RPMI7951 (cell line): ENCODE measurements around the gene SPATA1. TPM values are rescaled to one million over a fixed set of nuclear protein-coding genes. Genes with fewer than 3 reads are reported as not detected.
"Not testable (repeated sequence)": the region's sequence is repeated elsewhere in the genome, so short reads cannot be mapped to it uniquely, and the experiment has no call there.

Experiments
- DNase-seq: peaks from one replicate; pipeline ENCODE4 v3.0.0-alpha.2; 2012; ENCODE audit warnings: low read depth
- total RNA-seq: library from RNA; depleted of rRNA; stranded (reverse); fragments of >200 nt; shearing (Covaris generic); gene quantifications from 2 replicates; pipeline ENCODE4 v1.2.3, GENCODE V29; 2014; rRNA removed

The SPATA1 gene, protein sequence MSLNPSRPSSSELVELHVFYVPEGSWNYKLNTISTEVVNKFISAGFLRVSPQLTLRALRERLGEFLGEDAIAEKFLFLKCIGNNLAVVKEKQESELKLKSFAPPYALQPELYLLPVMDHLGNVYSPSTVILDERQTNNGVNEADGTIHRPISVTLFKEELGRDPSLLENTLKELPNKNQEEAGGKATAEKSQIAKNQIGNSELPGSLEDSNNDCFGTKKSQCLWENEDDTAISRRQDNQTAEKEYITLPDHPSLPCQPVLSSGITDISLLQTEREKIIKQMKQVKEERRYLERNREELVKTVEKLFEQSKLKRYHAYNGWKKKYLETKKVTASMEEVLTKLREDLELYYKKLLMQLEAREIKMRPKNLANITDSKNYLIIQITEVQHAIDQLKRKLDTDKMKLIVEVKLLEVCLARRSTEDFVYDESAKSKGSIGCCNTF
- 2.6 TPM in 1 of 2 replicates, not detected in the other for total RNA-seq

DNA sequence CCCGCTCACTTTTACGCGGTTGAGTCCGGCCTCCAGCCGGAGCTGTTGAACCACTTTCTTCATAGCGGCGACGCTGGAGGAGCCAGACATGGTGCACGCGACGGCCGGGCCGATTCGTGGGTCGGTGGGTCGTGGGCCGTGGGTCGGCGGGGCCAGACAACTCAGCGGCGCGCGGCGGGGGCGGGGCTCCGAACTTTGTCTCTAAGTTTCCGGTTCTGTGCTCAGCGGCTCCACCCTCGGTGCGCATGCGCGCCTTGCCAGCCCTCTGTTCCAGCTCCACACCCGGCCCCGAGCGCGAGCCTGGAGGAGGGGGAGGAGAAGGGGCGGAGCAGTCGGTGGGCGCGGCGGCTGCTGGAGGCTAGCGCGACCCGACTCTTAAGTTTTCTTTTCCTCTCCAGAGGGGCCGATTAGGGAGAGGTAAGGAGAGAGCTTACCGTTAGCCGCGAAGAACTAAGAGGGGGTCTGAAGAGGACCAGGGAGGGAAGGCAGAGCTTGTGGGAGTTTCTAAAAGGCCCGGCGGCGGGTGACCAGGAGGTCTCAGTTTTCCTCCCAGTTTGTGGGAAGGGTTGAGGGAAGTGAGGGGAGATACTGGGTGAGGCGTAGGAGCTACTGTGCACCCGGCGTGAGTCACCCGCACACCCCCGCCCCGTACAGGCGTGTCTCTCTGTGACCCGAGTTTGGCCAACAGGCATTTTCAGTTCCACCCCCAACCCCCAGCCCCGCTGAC lies at the start of gene SPATA1, which contains the start of gene GNG5:
Gene SPATA1 (plus strand): TSS at position 385 of the 727 bp plus-strand sequence. CDS start 9,974 bp downstream, outside the sequence.
Gene GNG5 (minus strand): TSS at position 580 of the 727 bp plus-strand sequence. CDS start 490 bp downstream, at position 90.
- DNase-seq: peak; percentile 96

DNA sequence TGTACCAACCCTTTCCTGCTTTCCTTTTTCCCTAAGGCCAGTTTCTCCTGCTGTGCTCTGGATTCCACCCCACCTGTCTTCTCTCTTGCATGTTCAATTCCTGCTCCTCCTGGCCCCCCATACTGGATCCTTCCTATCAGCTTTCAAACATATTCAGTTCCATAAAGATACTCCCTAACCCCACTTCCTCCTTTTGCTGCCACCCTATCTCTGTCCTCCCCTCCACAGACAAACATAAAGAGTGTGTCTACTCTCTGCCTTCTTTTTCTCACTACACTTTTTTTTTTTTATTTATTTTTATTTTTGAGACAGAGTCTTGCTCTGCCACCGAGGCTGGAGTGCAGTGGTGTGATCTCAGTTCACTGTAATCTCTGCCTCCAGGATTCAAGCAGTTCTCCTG lies 44.1 kb upstream of the SPATA1 start:
- DNase-seq: no peak

DNA sequence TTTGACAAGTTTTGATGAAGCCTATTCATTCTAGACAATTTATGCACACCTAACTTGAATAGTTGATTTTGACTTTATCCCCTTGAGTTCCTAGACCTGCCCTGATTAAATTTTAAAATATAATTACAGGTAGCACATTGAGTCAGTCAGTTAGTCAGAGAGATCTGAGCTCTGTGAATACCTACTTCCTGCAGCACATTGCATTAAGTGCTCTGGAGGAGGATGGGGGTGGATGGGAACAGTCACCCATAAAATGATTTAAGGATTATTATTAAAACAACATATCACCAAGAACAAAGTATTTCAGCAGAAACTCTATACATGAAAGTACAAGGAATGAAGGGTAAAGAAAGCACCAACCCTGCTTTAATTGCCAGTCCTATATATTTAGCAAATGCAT lies 38.9 kb upstream of the SPATA1 start:
- no peak for DNase-seq

DNA sequence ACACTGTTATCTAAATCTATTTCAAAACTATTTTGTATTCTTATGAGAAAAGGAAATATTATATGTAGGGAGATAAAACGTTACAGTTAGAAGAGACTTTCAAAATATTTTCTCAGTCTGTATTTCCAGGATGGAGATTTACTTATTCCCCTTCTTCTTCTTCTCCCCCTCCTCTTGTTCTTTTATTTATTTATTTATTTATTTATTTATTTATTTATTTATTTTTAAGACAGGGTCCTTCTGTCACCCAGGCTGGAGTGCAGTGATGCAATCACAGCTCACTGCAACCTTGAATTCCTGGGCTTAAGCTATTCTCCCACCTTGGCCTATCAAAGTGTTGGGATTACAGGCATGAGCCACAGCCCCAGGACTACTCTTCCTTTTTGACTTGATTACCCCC lies 30.0 kb upstream of the SPATA1 start:
- DNase-seq: no peak

DNA sequence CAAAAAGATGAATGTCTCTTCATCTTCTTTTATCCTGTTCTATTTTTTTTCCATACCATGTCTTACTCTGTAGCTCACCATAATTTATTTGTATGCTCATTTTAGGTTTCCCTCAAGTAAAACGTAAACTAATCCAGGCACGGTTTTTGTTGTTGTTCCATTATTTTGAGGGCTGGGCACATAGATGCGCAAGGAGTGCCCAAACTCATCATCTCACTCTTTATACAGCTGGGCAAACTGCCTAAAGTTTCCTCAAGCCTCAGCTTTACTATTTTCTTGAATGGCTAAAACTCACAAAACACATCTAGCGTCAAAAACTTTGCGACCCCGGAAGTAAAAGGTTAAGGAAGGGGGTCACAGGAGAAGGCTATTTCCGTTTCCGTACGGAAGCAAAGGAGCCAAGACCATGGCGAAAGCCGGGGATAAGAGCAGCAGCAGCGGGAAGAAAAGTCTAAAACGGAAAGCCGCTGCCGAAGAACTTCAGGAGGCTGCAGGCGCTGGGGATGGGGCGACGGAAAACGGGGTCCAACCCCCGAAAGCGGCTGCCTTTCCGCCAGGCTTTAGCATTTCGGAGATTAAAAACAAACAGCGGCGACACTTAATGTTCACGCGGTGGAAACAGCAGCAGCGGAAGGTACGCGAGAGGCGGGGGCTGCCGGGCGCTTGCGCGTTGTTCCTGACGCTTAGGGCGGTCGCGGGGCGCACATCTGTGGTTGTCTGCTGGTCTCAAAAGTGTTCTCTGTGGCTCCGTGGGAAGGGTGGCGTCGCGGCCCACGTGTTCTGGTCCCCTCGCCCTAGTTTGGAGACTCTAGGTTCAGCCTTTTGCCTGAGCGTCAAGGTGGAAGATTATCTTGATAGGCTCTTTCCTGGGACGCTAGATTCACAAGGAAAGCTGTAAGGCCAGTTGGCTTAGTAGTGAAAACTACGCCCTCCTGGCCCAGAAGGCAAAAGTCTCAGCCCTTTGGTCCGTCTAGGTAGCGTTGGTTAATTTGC lies 27.0 kb upstream of the SPATA1 start, which contains the start of gene RPF1:
Gene RPF1 (plus strand): TSS at position 391 of the 993 bp plus-strand sequence. CDS start 16 bp downstream, at position 407.
- peak; percentile 89 for DNase-seq

DNA sequence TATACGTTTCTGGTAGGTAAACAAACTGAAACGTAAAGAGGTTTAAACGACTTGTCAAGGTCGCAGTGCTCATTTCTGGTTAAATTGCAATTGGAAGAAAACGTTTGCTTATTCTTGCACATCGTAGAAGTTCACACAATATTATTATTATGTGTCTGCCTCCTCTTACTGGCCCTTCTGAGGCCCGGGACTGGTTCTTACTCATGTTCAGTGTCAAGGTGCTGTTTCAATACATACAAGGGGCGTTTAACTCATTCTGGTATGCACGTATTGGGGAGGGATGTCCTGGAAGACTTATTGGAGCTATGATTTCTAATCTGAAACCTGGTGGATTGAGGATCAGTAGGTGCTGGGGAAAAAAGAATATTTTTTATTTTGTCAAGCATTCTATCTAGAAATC lies 26.2 kb upstream of the SPATA1 start:
- DNase-seq: no peak

DNA sequence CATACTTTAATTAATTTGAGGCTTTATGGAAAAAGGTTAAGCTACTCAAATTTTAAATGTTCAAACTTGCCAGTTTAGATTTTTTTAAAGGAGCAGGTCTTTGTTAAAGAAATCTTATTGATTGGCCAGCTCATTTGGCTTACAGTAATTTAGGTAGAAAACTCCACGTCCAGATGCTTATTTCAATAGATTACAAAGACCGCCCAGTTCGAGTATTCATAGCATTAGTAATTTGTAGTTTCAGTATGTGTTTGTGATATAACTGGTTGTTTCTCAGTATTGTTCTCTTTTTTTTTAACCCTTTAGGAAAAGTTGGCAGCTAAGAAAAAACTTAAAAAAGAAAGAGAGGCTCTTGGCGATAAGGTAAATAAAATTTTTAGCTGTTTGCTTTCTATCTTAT lies 25.5 kb upstream of the SPATA1 start:
- no peak for DNase-seq

DNA sequence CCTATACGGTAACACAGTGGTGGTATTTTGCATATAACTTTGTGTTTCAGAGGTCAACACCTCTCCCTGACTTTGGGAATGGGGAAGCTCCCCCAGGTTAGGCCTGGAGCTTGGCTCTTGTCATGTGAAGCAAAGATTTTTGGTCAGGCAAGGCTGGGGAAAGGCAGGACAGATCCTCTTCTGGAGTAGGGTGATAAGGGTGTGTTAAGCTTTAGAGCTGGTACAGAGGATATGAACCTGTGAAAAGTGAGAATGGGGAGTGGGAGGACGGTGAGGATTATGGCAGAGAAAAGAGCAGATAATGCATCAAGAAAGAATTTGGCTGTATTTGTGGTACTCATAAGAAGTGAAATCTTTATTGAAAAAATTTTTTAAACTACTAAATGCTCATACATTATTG lies 24.9 kb upstream of the SPATA1 start:
- DNase-seq: no peak

DNA sequence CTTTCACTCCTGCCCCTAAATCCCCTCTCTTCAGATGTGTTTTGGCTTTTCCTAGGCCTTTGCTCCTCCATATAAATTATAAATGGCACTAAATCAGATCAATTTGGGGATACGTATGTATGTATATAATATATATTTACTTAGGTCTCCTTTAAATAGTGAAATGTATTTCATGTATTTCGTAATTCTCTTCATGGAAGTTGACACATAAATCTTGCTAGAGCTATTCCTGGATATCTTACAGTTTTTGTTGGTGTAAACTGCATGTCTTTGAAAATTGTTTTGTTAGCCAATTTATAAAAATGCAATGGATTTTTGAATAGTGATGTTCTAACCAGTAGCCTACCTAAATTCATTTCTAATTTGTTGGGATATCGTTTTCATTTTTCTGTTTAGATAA lies 18.1 kb upstream of the SPATA1 start:
- DNase-seq: no peak

DNA sequence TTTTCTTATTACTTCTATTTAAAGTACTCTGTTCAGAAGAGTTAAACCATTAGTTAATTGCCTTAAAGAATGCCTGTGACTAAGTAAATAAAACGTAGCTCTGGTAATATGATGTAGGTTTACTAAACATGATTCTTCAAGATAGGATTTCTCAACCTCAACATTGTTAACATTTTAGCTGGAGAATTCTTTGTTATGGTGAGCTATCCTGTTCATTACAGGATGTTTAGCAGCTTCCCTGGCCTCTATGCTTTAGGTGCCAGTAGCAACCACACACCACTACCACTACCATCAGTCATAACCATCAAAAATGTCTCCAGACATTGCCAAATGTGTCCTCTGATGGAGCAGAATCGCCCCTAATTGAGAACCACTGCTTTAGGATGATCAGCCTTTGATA lies 16.4 kb upstream of the SPATA1 start:
- DNase-seq: no peak

DNA sequence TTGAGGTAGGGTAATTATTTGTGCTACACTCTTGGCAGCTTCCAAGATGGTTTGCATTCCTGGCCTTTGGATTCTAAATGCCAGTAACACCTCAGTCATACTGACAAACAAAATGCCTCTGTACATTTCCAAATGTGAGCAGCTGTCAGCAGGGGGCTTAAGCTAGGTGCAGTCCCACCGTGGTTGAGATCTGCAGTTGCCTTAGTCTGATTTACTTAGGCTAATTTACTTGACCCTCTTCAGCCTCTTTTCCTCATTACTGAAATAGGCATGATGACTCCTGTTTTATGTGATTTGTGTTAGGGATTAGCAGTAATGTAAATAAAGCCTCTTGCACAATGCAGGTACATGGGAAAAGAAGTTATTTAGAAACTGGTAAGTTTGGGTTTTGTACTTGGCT lies 13.5 kb upstream of the SPATA1 start:
- DNase-seq: no peak

DNA sequence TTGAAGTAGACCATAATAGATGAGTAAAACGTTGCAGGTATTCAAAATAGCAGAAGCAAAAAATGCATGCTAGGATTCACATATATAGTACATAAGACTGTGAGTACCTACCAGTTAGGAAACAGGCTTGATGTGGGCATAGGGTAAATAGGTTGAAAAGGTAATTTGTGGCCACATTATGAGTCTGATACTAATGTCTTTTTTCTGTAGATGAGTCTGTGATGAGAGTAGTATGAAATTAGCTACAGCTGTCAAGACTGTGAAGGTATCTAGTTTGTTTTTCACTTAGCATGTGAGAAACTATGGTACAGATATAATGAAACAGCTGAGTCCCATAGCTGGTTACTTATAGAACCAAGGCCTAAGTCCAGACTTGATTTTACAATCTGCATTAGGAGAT lies 12.4 kb upstream of the SPATA1 start:
- no peak for DNase-seq

DNA sequence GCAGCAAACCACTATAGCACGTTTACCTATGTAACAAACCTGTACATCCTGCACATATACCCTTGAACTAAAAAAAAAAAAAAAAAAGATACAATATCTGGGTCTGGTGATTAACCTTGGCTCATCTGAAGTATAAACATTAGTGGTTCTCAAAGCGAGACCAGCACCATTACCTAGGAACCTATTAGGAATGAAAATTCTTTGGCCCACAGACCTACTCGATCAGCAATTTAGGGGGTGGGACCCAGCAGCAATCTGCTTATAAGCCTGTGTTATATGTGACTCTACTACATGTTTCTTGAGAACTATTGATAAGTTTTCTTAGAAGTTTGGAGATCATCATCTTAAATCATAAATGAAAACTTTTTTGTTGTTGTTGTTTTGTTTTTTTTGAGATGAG lies 9.7 kb upstream of the SPATA1 start:
- no peak for DNase-seq

DNA sequence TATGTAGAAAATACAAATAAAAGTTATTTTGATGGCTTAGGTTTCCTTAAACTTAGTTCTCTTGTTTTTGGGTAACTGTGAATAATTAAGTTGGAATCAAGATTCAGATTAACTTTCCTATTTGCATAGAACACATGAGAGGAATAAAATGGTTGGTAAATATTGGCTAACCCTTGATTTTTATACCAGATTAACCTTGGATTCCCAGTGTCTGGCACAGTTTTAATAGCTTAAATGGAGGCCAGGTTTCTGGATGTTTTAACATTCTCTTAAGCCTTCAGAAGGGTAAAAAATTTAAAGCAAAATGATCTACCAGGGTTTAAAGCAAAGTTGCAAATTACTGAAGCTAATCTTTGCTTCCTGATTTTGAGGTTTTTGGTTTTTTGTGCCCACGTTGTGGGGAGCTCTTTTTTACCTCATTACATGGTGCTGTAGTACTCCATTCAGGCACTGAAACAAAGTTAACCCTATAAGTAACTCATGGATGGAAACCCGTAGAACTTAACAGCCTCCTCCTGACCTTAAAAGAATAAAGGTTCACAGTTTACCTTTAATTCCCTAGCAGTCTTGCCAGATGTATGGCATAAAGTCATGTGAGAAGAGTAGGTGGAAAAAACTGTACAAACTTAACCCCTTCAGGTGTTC lies 8.4 kb upstream of the SPATA1 start:
- no peak for DNase-seq

DNA sequence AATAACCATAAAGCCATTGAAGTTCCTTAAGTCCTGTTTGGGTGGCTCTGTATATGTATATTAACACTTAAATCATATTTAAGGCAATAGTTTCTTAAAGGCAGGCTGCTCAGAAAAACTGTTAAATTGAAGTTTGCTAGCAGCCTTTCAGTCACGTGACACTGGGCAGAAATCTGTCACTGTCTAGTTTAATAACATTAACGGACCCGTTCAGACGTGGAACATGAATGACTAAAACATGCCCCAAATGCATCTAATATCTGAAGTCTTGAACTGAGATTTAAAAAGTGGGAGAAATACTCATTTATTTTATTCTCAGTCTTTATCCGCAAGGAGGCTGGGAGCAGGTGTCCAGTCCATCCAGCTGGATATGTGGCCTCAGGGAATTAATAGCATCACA lies 3.3 kb upstream of the SPATA1 start:
- DNase-seq: no peak

DNA sequence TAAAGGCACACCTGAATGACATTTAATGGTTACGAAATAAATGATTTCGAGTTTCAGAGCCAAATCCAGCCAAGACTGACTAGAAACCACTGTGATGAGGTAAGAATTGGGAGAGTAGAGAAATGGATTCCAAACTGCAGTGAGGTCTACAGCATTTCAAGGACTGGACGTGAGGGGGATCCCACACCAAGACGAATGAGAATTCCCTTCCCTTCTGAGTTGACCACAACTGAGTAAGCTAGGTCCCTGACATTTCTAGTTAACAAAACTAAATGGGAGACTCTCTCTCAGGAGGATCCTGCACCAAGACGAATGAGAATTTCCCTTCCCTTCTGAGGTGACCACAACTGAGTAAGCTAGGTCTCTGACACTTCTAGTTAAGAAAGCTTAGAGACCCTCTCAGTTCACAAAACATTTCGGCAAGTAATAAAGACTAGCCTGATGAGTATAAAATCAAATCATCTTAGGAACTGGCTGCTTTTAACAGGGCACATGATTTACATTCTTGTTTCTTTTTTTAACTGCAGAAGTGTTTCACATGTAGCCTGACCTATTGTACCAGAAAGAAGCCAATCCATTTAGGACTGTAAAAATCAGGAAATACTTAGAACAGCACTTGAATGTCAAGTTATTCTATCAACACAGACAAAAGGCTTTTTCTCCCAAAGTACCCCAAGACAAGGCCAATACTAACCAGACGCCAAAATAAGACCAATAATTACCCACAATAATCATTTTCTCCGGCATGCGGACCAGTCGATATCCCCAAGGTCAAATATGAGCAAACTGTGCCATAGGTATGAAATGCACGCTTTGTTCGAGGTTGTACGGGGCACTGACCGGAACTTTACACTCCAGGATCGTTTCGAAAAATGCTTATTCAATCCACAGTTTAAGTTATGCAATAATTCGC lies 1.4 kb upstream of the SPATA1 start:
- DNase-seq: peak; percentile 54

DNA sequence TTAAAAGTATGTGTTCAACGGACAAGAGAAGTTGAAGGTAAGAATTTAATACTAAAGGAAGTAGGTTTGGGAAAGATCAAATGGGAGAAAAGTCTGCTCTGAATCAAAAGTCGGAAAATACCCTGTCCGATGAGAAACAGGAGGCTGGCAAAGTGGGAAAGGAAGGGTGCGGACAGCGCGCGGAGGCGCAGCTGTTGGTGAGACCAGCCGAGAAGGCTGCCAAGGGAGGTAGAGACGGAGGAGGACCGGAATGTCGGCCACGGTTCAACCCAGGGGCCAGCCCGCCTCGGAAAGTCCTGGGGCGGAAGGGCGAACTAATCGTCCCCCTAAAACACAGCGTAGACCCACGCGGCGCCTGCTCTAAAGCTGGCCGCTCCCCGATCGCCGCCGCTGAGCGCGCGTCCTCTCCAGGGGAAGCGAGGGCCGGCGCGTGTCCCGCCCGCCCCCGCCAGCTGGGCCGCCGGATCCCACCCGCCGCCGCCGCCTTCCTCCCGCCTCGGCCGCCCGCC lies 639 bp upstream of the SPATA1 start:
- peak; percentile 72 for DNase-seq

DNA sequence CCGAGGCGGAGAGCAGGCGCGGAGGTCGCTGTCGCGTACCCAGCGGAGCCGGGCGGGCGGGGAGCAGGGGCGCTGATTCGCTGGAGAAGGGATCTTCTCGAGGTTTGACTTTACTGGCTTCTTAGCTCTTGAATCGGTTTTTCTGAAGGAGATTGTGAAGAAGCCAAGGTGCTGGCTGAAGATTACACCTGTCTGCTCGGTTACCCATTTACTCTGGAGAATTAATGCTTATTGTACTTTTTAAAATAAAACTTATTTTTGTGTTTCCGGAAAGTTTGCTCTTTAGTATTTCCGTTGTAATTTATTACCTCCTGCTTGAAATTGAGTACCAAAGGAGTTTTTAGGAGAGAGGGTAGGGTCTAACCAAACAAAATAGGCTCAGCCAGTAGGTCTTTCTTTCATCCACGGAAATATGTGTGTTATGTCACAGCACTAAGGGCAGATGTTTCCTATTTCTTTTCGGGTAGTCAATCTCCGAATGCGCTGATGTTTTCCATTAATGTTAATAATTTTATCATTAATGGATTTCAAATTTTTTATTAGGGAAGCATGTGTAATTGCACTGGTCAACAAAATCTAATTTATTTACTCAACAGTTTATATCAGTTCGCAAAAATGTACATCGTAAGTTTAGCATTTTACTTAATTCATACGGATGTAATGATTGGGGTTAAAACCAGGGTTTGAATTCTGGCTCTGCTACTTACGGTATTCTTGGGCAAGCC lies 705 bp downstream of the SPATA1 start:
- no peak for DNase-seq

DNA sequence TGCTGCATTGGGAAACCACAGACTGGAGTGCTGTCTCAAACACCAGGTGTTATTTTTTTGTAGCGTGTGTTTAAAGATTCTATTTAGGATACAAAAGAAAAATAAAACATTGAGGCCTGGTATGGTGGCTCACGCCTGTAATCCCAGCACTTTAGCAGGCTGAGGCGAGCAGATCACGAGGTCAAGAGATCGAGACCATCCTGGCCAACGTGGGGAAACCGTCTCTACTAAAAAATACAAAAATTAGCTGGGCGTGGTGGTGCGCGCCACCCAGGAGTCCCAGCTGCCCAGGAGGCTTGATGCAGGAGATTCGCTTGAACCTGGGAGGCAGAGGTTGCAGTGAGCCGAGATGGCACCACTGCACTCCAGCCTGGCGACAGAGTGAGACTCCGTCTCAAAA lies 1.7 kb downstream of the SPATA1 start:
- not testable (repeated sequence) for DNase-seq
